ENCODE results near the gene JOSD2. TPM values are rescaled to one million over a fixed set of nuclear protein-coding genes. Genes with fewer than 3 reads are reported as not detected.

JOSD2 gene
- total and polyA plus RNA-seq, 9 of the 15 experiments (the other 6 are each of a cell fraction or from before 2014, with no cell fraction given), result 0.06 to 14.4 (median 3.1) TPM

GRCh38 chr19:50511069-50511822 is at the start of gene JOSD2 (continued):
- TF ChIP-seq GATAD2B (IDR thresholded peaks at IDR 0.05; ENCODE audit: borderline replicate concordance) (no peak), SMAD3 (CRISPR knock-in tag; conservative IDR thresholded peaks at IDR 0.05) (no peak), RNF2 (IDR thresholded peaks at IDR 0.05) (peak; percentile 76; the same call in 1 of the 2 replicates), CREM (IDR thresholded peaks at IDR 0.05; ENCODE audit: low read depth) (peak; percentile 100), MTA2 (IDR thresholded peaks at IDR 0.05; ENCODE audit: low read depth) (no peak), CAMTA2 (CRISPR knock-in tag; conservative IDR thresholded peaks at IDR 0.05) (peak; percentile 60; the same call in 1 of the 2 replicates), KDM5B (IDR thresholded peaks at IDR 0.05; ENCODE audit: insufficient replicate concordance, low read depth, low read length) (no peak), ZNF395 (CRISPR knock-in tag; IDR thresholded peaks at IDR 0.05) (peak; percentile 90; the same call in 1 of the 2 replicates), ZEB2 (IDR thresholded peaks at IDR 0.05) (no peak), RBM22 (IDR thresholded peaks at IDR 0.05; ENCODE audit: low read depth, low read length, poor library complexity, severe bottlenecking) (peak; percentile 44), TRIM24 (IDR thresholded peaks at IDR 0.05) (no peak), CREB3 (tag; conservative IDR thresholded peaks at IDR 0.05; ENCODE audit: low read depth) (no peak; the same call in 1 of the 2 replicates), DEAF1 (CRISPR knock-in tag; IDR thresholded peaks at IDR 0.05) (0 out of 2 replicates have a peak, but pooled peaks have one; percentile 32), HDAC1 (IDR thresholded peaks at IDR 0.05) (peak in 1 of 2 experiments; percentile 55; a peak in 2 of 4 replicates), NFYB (IDR thresholded peaks at IDR 0.05; ENCODE audit: extremely low read depth, insufficient read length) (no peak), FUS (optimal IDR thresholded peaks at IDR 0.05; ENCODE audit: low read depth, low read length) (peak; percentile 73), HNRNPK (IDR thresholded peaks at IDR 0.05; ENCODE audit: low read depth, low read length, poor library complexity, severe bottlenecking) (no peak), LARP7 (IDR thresholded peaks at IDR 0.05) (peak; percentile 87; the same call in 1 of the 2 replicates), ZNF280A (IDR thresholded peaks at IDR 0.05; ENCODE audit: low read depth, partially characterized antibody) (no peak), HNRNPL (IDR thresholded peaks at IDR 0.05; ENCODE audit: low read depth, low read length) (no peak), ASH1L (IDR thresholded peaks at IDR 0.05; ENCODE audit: borderline replicate concordance, low read depth, partially characterized antibody) (no peak), HMBOX1 (IDR thresholded peaks at IDR 0.05) (0 out of 2 replicates have a peak, but pooled peaks have one; percentile 22)
